ENCODE results near the gene PTPRT.

The PTPRT gene

DNA sequence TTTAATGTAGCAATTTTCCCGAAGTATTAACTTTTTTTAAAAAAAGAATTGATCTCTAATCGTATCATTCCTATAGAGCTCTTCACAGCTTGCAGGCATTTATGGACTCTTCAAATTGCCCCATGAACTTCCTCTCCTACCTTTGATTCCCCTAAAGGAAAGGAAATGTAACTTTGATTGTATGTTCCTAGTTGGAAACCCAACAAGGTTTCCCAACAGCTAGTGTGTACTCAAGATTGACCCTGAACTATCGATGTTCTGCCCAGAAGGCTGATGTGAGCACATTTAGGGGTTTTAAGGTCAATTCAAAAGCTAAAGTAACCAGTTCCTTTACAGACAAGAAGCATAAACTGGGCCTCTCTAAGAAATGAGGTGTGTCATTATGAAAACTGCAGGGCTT is 491.7 kb downstream of the PTPRT start:
- DNase-seq: no peak

- no peak for DNase-seq
Observed at GRCh38 chr20:42690842-42691437, 498.8 kb downstream of the PTPRT start.

DNA sequence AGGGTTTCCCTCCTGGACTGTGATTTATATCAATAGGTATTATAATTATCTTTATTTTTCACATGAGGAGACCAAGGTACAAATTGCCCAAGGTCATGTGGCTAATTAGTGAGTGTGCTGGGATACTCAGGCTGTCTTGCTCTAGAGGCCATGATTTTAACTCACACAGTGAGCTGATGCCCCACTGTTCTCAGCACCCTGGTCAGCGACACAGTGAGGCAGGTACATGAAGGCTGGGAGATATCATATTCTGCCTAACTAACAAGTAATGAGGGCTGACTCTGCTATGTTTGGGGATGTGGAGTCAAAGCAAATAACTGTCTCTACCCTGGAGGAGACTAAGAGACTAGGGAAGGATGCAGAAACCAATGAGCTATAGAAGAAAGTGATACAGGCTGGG is 501.1 kb downstream of the PTPRT start:
- DNase-seq: no peak

GRCh38 chr20:42686057-42686456 is 503.6 kb downstream of the PTPRT start:
- DNase-seq: no peak

GRCh38 chr20:42678895-42679294 is 510.8 kb downstream of the PTPRT start:
- DNase-seq: no peak

- no peak for DNase-seq
Observed at GRCh38 chr20:42656130-42656529, 533.6 kb downstream of the PTPRT start.

DNA sequence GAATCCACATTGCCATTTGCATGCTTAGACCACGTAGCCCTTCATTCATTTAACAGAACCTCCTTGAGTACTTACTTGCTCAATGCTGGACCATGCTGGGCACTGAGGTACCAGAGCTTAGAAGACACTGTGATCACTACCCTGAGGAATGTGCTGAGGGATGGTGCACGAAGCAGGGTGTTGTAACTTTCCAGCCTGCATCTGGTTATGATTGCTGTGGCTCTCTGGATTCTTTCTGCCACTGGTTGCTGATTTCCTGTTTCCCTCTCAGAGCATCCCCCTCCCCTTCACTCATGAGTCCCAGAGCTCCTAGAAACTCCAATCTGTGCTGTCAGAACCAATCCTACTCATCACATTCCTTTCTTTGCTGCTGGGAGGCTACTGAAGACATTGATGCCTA is 537.4 kb downstream of the PTPRT start:
- DNase-seq: no peak

- DNase-seq: no peak
Observed at GRCh38 chr20:42650191-42650746, 539.4 kb downstream of the PTPRT start.

DNA sequence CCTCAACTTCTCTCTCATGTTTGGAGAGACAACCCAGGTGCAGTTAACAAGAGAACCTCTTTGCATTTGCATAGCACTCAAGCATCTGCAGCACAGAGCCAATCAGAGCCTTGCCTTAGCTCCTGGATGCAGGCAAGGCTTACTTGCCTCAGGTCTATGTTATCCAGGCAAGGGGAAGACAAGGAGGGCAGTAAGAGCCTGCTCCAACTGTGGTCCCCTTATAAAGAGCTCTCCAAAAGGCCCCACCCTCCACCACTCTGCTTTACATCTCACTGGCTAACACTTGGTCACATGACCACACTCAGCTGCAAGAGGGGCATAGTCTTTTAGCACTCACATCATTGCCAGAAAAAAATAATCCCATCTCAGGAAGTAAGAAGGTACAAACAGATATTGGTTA is 540.0 kb downstream of the PTPRT start:
- DNase-seq: no peak

DNA sequence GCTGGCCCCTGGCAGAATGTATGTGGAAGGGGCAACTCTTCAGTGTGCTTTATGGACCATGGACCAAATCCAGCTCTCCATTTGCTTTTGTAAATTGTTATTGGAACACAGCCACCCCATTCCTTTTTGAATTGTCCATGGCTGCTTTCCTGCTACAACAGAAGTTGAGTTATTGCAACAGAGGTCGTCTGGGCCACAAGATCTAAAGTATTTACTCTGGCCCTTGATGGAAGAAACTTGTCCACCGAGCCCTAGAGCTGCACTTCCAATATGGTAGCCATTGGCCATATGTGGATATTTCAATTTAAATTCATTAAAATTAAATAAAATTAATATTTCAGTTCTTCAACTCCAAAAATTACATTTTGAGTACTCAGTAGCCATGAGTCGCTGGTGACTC is 543.5 kb downstream of the PTPRT start:
- no peak for DNase-seq

DNA sequence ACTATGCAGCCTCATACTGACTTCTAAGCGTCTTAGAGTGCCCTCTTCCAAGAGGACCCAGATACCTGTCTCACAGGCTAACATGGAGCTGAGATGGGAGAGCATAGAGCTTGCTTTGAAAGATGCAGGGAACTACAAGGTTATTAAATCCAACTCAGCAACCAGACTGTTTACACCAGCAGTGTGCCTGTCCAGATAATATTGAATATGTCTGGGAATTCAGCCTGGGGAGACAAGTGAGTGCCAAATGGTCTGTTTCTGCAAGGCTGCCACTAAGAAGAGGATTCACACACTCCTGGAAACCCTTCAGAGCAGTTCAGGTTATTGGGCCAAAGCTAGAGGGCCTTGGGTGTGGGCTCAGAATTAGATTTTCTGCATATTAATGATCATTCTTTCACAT is 547.8 kb downstream of the PTPRT start:
- no peak for DNase-seq

DNA sequence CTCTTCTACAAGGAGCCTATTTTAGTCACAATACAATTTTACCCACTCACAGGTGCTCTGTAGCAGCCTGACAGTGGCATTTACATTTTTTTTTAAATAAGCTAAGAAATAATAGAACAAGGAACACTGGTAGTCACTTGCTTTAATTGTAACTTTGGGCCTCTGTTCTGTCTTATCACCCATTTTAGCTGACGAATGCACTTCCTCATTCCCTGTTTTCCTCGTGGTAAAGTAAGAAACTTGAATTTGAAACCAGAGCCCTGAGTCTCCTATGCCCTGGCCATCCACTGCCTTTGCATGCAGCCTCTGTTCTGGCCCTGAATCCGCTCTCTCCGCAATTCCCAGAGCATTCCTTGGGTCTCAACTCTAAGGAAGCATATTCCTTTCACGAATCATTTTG is 550.6 kb downstream of the PTPRT start:
- no peak for DNase-seq

GRCh38 chr20:42635699-42636411 is 553.9 kb downstream of the PTPRT start:
- no peak for DNase-seq

DNA sequence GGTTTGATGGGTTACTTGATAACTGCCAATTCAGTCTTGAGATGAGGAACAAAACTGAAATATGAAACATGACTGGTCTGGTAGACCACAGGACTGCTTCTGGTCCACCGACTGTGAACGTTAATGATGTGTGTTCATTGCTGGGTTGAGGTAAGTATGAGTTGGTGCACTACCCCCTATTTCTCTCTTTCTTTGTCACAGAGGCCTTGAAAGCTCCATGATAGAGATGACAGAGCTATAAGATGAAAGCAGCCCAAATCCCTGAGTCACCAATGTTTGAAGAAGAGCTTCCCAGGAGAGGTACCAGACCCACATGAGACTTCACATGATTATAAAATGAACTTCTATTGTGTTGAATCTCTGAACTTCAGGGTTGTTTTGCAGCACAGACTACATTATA is 555.5 kb downstream of the PTPRT start:
- DNase-seq: no peak

DNA sequence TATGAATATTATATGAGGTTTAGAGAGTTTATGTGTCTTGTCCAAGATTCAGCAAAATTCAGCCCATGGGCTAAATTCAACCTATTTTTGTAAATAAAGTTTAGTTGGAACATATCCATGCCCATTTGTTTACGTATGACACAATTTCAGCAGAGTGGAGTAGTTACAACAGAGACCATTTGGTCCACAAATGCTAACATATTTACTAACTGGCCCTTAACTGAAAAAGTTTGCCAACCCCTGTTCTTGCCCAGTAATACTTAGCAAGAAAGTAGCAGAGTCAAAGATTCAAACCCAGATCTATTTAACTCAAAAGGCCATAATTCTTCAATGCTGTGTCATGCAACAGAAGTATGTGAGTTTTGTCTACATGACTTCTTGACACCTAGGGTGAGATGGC is 561.0 kb downstream of the PTPRT start:
- no peak for DNase-seq

DNA sequence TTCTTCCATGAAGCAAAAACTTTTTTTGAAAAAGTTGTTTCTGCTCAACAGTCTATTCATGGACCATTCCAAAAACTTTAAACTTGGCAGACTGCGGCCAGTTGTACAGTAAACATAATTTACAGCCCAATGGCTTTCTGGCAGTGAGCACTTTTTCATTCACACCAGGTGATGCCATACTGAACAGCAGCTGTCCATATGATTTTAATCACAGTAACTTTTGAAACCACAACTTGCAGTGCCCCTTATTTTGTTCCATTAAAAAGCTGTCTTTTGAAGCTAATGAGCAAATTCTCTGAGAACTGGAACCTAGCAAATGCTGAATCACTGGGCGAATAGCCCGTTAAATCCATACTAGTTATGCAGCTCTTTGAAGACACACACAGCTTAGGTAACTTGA is 576.6 kb downstream of the PTPRT start:
- no peak for DNase-seq

- no peak for DNase-seq
Observed at GRCh38 chr20:42611889-42612837, 577.5 kb downstream of the PTPRT start.

DNA sequence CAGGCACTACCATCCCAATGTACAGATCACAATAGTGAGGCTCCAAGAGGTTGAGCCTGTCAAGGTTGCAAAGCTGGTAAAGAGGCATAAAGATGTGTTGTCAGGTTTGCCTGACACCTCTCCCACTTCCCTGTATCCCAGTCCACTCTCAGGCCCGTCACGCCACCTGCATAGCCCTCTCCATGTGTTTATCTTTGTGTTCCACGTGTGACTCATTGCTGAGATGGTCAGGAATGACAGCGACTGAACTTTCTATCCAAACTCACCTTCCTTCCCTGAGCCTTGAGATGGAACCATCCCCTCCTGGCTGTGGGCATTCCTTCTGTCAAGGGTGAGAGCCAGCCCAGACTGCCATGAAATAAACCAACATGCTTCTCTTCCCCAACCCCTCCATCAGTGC is 578.3 kb downstream of the PTPRT start:
- no peak for DNase-seq

GRCh38 chr20:42610070-42610469 is 579.6 kb downstream of the PTPRT start:
- no peak for DNase-seq

- DNase-seq: no peak
Observed at GRCh38 chr20:42609618-42610017, 580.1 kb downstream of the PTPRT start.

GRCh38 chr20:42604998-42605956 is 584.4 kb downstream of the PTPRT start:
- DNase-seq: no peak

DNA sequence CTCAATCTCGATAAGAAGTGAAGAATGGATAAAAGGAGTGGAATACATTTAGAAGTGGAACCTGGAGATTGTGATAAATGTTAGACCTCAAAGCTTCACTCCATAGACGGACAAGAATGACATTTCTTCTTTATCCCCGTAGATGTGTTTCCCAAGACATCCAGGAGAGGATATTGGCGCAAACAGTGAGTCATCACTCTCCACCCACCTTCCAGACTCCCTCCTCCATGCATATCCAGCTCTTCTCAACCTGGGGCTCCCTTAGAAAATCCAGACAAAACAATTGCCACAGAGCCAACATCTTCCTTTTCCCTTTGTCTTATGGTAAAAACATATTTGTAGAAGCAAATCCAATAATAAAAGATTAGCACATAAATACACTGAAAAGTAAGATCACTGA is 586.1 kb downstream of the PTPRT start:
- DNase-seq: no peak
